Sciatic nerve (tissue), 2 donors: ENCODE measurements around the gene GTF2F2. TPM values are rescaled to one million over a fixed set of nuclear protein-coding genes. Genes with fewer than 3 reads are reported as not detected.
"Not testable (repeated sequence)": the region's sequence is repeated elsewhere in the genome, so short reads cannot be mapped to it uniquely, and the experiment has no call there.

ENCODE experiments used
- ATAC-seq: fragments of 200-7000 bp; cut with Tn5 transposase; one replicate; pipeline ENCODE4 v1.9.1; 2020; ENCODE audit warnings: mild to moderate bottlenecking, moderate library complexity
- DNase-seq: peaks from one replicate; pipeline ENCODE4 v3.0.0-alpha.2; 2020; ENCODE audit warnings: low spot score
- intact Hi-C: fragments of 100-400 bp; cut with DNase I; formaldehyde crosslinking; loops from one replicate; pipeline ENCODE4 v1.14.2; 2022
- total RNA-seq: library from RNA; stranded (reverse); fragmentation: NEBNext Ultra II Directional; extraction: Animal tissue kit (Norgen Biotek cat#: 25700); gene quantifications from one replicate; pipeline ENCODE4 v1.2.1, GENCODE V29; 2021
- donor health status: DM: no; HTN: no; CAD: no.
- donor health status: DM: no; HTN: no; CAD: no.

GTF2F2 gene
- total RNA-seq, 1 donor from 2014 or later: 37.1 TPM

GRCh38 chr13:45280011-45280410 is 159.7 kb downstream of the GTF2F2 start:
- no peak for ATAC-seq
- intact Hi-C loops: no loop called here
- no peak for DNase-seq

GRCh38 chr13:45280751-45281634 is 160.7 kb downstream of the GTF2F2 start:
- DNase-seq (peak; percentile 81), ATAC-seq (peak; percentile 92)
- intact Hi-C loops: no loop called here

GRCh38 chr13:45282994-45283393 is 162.7 kb downstream of the GTF2F2 start:
- DNase-seq: no peak
- intact Hi-C loops: no loop called here
- ATAC-seq: no peak

GRCh38 chr13:45289936-45290563 is 169.7 kb downstream of the GTF2F2 start:
- DNase-seq (no peak), ATAC-seq (peak; percentile 69)
- intact Hi-C loops: no loop called here

GRCh38 chr13:45292176-45292575 is 171.9 kb downstream of the GTF2F2 start:
- ATAC-seq (no peak), DNase-seq (no peak)
- intact Hi-C loops: no loop called here

- DNase-seq (no peak), ATAC-seq (peak; percentile 96)
- intact Hi-C loops: no loop called here
Observed at GRCh38 chr13:45295536-45295935, 175.2 kb downstream of the GTF2F2 start.

GRCh38 chr13:45296259-45296658 is 175.9 kb downstream of the GTF2F2 start:
- DNase-seq (no peak), ATAC-seq (no peak)
- intact Hi-C loops: no loop called here

- no peak for ATAC-seq
- intact Hi-C loops: no loop called here
- DNase-seq: no peak
Observed at GRCh38 chr13:45297456-45298205, 177.3 kb downstream of the GTF2F2 start.

- intact Hi-C loops: no loop called here
- ATAC-seq (no peak), DNase-seq (no peak)
Observed at GRCh38 chr13:45298206-45298505, 177.8 kb downstream of the GTF2F2 start.

GRCh38 chr13:45298550-45298949 is 178.2 kb downstream of the GTF2F2 start:
- DNase-seq, ATAC-seq, intact Hi-C loops: not testable (repeated sequence)

GRCh38 chr13:45299194-45299593 is 178.9 kb downstream of the GTF2F2 start:
- ATAC-seq (no peak), DNase-seq (no peak)
- intact Hi-C loops: no loop called here

- DNase-seq: no peak
- intact Hi-C loops: no loop called here
Observed at GRCh38 chr13:45300190-45300985, 180.1 kb downstream of the GTF2F2 start.

GRCh38 chr13:45301263-45301662 is 181.0 kb downstream of the GTF2F2 start:
- no peak for ATAC-seq
- intact Hi-C loops: no loop called here

More at GRCh38 chr13:45300190-45300985, 180.1 kb downstream of the GTF2F2 start:
- ATAC-seq: no peak

GRCh38 chr13:45302507-45302906 is 182.2 kb downstream of the GTF2F2 start:
- no peak for DNase-seq
- no peak for ATAC-seq
- intact Hi-C loops: no loop called here

More at GRCh38 chr13:45301263-45301662, 181.0 kb downstream of the GTF2F2 start:
- DNase-seq: no peak

- intact Hi-C loops: no loop called here
- DNase-seq: no peak
Observed at GRCh38 chr13:45303026-45303425, 182.7 kb downstream of the GTF2F2 start.

GRCh38 chr13:45303866-45304265 is 183.6 kb downstream of the GTF2F2 start:
- no peak for ATAC-seq
- intact Hi-C loops: no loop called here
- no peak for DNase-seq

More at GRCh38 chr13:45303026-45303425, 182.7 kb downstream of the GTF2F2 start:
- ATAC-seq: no peak

- DNase-seq: no peak
- ATAC-seq: no peak
- intact Hi-C loops: no loop called here
Observed at GRCh38 chr13:45305079-45305478, 184.8 kb downstream of the GTF2F2 start.

GRCh38 chr13:45306966-45307365 is 186.7 kb downstream of the GTF2F2 start:
- ATAC-seq: no peak

More at GRCh38 chr13:45306966-45307365, 186.7 kb downstream of the GTF2F2 start:
- no peak for DNase-seq
- intact Hi-C loops: no loop called here
